GM18517 (cell line): ENCODE results near the gene INPP5E.

ENCODE experiments used
- ATAC-seq: cut with Tn5 transposase; IDR thresholded peaks from one replicate; pipeline ENCODE4 v1.9.1; 2021; ENCODE audit warnings: mild to moderate bottlenecking, moderate library complexity; ENCODE audit not compliant: unreplicated experiment

Gene INPP5E

DNA sequence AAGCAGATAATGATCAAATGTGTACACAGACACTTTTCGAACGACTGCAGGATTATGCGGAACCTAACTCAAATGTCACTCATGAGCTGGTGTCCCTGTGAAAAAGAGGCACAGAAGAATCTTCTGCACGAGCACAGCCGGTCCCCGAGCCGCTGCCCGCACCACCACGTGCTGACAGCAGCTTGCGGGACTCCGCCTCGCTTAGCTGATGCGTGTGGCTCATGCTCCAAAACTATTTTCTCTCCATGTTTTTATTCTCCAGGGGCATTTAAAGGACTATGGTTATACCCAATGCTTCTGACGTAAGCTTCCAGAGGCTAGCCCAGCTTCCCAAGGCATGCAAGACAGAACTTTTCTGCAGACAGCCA lies 33.7 kb upstream of the INPP5E start:
- ATAC-seq = no peak

- no peak for ATAC-seq
Observed at GRCh38 chr9:136472640-136473353, 33.2 kb upstream of the INPP5E start.

- ATAC-seq = no peak
Observed at GRCh38 chr9:136471802-136472487, 32.3 kb upstream of the INPP5E start.

DNA sequence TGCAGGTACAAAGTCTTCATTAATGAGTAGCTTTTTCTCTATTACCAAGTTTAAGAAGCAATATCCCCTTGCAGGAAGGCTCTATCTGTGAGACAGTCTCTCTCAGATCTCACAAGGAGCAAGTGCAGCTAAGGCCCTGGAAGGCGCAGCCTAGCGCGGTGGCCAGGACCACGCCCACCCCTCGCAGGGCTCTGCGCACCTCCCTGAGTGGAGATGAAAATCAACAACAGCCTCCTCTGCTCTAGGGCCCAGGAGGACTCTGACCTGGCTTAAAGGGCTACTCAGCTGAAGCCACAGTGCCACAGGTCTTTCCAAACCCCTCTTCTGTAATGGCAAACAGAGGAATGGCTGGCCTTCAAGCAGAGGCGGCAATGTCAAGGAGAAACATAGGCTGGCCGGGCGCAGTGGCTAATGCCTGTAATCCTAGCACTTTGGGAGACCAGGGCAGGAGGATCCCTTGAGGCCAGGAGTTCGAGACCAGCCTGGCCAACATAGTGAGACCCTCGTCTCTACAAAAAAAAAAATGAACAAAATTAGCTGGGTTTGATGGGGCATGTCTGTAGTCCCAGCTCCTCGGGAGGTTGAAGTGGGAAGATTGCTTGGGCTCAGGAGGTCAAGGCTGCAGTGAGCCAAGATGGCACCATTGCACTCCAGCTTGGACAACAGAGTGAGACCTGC lies 31.3 kb upstream of the INPP5E start:
- no peak for ATAC-seq

GRCh38 chr9:136470356-136470755 lies 30.7 kb upstream of the INPP5E start:
- ATAC-seq = no peak

DNA sequence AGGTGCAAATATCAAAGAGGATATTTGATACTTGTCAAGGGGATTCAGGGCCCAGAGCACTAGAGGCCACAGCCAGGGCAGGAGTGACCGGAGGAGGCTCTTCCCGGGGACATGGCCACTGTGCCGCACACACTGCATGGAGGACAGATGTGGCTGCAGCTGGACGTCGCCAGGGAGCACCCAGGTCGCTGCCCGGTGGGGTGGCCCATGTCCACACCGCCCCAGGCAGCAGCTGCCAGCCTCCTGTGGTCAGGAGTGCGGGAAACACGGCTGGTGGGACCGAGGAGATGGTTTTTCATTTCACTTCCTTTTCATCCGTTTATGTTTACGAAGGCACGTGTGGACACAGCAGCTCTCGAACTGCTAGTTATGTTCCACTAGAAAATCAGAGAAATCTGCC lies 28.1 kb upstream of the INPP5E start:
- no peak for ATAC-seq

GRCh38 chr9:136466155-136466541 lies 26.5 kb upstream of the INPP5E start:
- ATAC-seq = no peak

GRCh38 chr9:136465500-136466154 lies 26.0 kb upstream of the INPP5E start:
- ATAC-seq = no peak

GRCh38 chr9:136464241-136464640 lies 24.6 kb upstream of the INPP5E start:
- ATAC-seq = no peak

GRCh38 chr9:136463578-136463977 lies 23.9 kb upstream of the INPP5E start:
- ATAC-seq = no peak

DNA sequence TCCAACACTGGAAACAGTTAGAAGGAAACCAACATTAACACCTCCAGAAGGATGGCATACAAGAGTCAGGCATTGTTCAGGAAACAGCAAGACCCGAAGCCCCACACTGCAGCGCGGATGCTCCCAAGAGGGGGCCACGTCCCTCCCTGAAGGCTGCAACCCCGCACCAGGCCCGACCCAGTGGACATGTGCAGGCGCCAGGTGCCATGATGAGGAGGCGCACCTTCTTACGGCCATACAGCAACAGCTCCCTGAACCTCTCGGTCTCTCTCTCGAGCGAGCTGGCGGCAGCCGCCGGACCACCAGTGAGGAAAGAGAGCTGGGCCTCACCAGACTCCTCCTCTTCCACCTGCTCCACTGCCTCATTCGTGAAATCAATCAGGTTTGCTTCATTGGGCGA lies 23.0 kb upstream of the INPP5E start:
- no peak for ATAC-seq

DNA sequence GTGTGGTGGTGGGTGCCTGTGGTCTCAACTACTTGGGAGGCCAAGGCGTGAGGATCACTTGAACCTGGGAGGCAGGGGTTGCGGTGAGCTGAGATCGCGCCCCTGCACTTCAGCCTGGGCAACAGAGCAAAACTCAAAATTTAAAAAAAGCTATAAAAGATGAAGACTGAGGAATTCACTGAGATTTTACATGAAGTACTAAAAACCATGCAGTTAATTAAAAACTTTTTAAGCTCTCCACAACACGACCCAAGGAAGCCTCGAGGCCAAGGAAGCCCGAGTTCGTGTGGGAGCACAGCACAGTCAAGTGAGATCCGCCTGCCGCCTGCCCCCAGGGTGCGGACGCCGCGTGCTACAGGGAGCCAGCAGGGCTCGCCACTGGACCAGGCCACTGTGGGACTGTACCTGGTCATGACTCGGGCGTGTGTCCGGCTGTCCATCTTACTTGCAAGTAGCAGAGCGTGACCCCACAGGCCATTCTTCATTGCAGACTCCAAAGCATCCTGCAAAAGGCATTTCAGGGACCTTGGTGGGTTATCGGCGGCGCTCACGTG lies 21.2 kb upstream of the INPP5E start:
- ATAC-seq = no peak

GRCh38 chr9:136459425-136459824 lies 19.8 kb upstream of the INPP5E start:
- no peak for ATAC-seq

- ATAC-seq = no peak
Observed at GRCh38 chr9:136457326-136457725, 17.7 kb upstream of the INPP5E start.

- ATAC-seq = no peak
Observed at GRCh38 chr9:136456258-136456657, 16.6 kb upstream of the INPP5E start.

DNA sequence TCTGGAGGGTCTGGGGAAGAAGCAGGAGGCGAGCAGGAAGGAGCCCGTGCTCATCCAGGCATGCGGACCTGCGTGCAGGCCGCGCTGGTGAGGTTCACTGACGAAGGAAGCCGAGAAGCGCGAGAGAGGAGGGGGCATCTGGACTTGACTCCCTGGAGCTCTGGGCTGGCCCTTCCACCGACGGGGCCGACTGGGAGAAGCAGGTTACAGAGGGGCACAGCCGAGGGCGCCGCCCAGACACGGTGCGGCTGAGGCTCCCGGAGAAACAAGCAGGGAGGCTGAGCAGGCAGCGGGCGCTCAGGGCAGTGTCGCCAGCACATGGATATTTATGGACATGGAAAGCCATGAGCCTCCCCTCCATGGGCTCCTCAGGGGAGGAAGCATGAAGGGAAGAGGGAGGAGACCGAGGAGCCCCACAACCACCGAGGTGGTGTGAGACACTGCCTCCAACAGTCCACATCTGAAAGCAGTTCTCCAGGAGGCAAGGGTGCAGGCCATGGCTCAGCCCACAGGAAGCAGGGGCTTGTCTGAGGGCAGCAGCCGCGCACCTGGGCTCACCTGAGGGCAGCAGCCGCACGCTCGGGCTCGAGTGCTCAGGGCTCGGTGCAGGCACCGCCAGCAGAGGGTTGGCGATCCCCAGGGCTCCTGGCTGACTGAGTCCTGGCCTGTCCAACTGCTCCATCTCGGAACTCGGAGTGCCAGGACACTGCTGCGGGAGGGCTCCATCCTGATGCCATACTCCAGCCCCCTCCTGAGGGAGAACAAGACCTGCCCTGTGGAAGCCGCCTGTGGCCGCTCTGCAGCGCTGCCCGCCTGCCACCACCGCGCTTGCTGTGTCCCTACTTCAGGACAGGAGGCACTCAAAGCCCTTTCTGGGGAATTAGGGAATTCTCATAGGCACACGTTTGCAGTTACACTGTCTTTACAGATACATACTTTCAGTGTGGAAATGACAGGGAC lies 15.7 kb upstream of the INPP5E start:
- ATAC-seq = no peak

- ATAC-seq = no peak
Observed at GRCh38 chr9:136454026-136454796, 14.6 kb upstream of the INPP5E start.

DNA sequence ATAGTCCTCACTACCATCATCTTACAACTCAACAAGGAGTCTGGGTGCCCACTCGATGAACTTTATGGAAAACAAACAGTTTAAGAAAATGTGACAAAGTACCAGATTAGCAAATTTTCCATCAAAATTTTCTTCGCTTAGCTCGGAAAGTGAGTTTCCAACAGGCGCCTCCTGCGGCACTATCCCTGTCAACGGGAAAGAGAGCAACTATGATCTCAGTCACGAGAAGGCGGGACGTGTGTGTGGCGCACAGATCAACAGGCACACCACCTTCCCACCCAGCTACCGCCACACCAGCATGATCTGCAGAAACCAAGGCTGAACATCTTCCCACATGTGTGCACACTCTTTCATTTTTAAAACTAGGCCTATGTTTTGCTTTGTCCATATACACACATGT lies 13.7 kb upstream of the INPP5E start:
- ATAC-seq = no peak

DNA sequence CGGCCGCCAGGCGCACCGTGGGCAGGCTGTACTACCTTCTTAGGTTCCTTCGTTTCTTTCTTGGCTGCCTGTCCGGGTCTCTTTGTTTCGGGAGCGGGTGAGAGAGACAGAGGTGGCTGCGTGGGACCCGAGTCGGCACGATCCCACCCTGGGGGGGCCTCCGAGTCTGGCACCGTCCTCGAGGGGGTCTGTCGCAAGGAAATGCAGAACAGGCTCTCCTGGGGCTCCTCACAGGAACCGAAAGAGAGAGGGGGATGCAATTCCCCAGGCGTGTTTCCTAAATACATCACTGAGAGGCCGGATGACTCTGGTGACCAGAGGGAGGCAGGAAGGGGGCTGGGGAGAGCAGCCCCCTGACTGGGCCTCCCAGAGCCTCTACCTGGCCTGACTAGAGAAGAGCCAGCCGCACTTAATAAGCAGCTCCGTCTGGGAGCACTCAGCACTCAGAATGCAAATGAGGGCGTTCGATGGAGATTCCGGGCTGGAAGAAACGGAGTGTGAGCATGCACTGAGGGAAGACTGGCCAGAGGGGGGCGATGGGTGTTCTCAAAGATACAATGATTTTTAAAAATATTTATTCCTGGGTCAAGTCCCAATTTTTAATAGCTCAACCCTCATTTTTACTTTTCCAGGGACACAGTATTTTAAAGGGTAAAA lies 11.7 kb upstream of the INPP5E start:
- ATAC-seq = no peak
